OCI-LY7 (cell line): ENCODE measurements around the gene DNAH8. TPM values are rescaled to one million over a fixed set of nuclear protein-coding genes. Genes with fewer than 3 reads are reported as not detected.

Experiments
- BruUV-seq: library from RNA; stranded (reverse); fragments of 400-500 nt; replicated peaks from 2 replicates; lab custom pipeline; 2021; lab: Mats Ljungman, UMichigan
- CTCF ChIA-PET: fragments of 300-600 bp; sonication (Branson Sonifier 250); formaldehyde crosslinking; loops from one replicate; lab custom pipeline; 2022; ENCODE audit warnings: antibody characterized with exemption; ENCODE audit not compliant: unreplicated experiment; lab: Charles Lee
- POLR2A ChIA-PET: fragments of 300-600 bp; sonication (Branson Sonifier 250); formaldehyde crosslinking; loops from one replicate; lab custom pipeline; 2022; ENCODE audit warnings: antibody characterized with exemption; lab: Charles Lee
- DNase-seq: peaks from one replicate; pipeline ENCODE4 v3.0.0-alpha.2; 2015; ENCODE audit warnings: low spot score
- H2AFZ ChIP-seq: fragments of 200-600 bp; sonication (generic), shearing (Covaris generic); 2 replicates; pipeline ENCODE4 v1.6.1; 2014; ENCODE audit warnings: mild to moderate bottlenecking, antibody characterized with exemption, low read length, moderate library complexity
- H3K27ac ChIP-seq: fragments of 200-600 bp; sonication (generic); 2 replicates; pipeline ENCODE4 v1.5.1; 2014; ENCODE audit warnings: mixed run types, low read depth, mild to moderate bottlenecking, moderate library complexity, low read length, inconsistent platforms; ENCODE audit not compliant: poor library complexity, severe bottlenecking
- H3K36me3 ChIP-seq: fragments of 200-600 bp; sonication (generic); 2 replicates; pipeline ENCODE4 v1.6.1; 2014; ENCODE audit warnings: mild to moderate bottlenecking, antibody characterized with exemption, low read length, moderate library complexity, mixed read lengths; ENCODE audit not compliant: insufficient read depth
- H3K4me1 ChIP-seq: fragments of 200-600 bp; sonication (generic); 2 replicates; pipeline ENCODE4 v1.5.1; 2014; ENCODE audit warnings: mild to moderate bottlenecking, low read length; ENCODE audit not compliant: insufficient read depth, poor library complexity, severe bottlenecking
- H3K4me2 ChIP-seq: fragments of 200-600 bp; sonication (generic); 2 replicates; pipeline ENCODE4 v1.6.1; 2014; ENCODE audit warnings: mild to moderate bottlenecking, low read length
- H3K4me3 ChIP-seq: fragments of 200-600 bp; sonication (generic); 2 replicates; pipeline ENCODE4 v1.5.1; 2014; ENCODE audit warnings: mild to moderate bottlenecking, low read depth, low read length; ENCODE audit not compliant: poor library complexity, severe bottlenecking
- H3K79me2 ChIP-seq: fragments of 200-600 bp; sonication (generic); 2 replicates; pipeline ENCODE4 v1.6.1; 2016; ENCODE audit warnings: low read depth, mild to moderate bottlenecking, low read length, moderate library complexity, mixed read lengths; ENCODE audit not compliant: insufficient read depth
- H3K9me2 ChIP-seq: fragments of 200-600 bp; sonication (generic); 2 replicates; pipeline ENCODE4 v1.6.1; 2016; ENCODE audit warnings: mild to moderate bottlenecking, low read length, mixed read lengths; ENCODE audit not compliant: insufficient read depth
- H3K9me3 ChIP-seq: fragments of 200-600 bp; sonication (generic); 2 replicates; pipeline ENCODE4 v1.6.1; 2014; ENCODE audit warnings: mild to moderate bottlenecking, mixed run types, low read length, mixed read lengths
- H4K20me1 ChIP-seq: fragments of 200-600 bp; sonication (generic); 2 replicates; pipeline ENCODE4 v1.6.1; 2014; ENCODE audit warnings: mild to moderate bottlenecking, antibody characterized with exemption, low read length, moderate library complexity, mixed read lengths; ENCODE audit not compliant: insufficient read depth
- CTCF ChIP-seq: fragments of 200-600 bp; sonication (generic); conservative IDR thresholded peaks from 2 replicates; pipeline ENCODE4 v1.5.1; 2014; ENCODE audit warnings: mild to moderate bottlenecking, antibody characterized with exemption, low read length, moderate library complexity, mixed read lengths
- EZH2phosphoT487 ChIP-seq: fragments of 200-600 bp; sonication (generic); IDR thresholded peaks from 2 replicates; pipeline ENCODE4 v1.6.1; 2018; ENCODE audit warnings: low read depth, borderline replicate concordance, mild to moderate bottlenecking, mixed run types, antibody characterized with exemption, low read length, moderate library complexity, mixed read lengths
- intact Hi-C: fragments of 100-400 bp; cut with micrococcal nuclease; formaldehyde crosslinking; loops from one replicate; pipeline ENCODE4 v1.10.0; 2022; ENCODE audit not compliant: unreplicated experiment
- total RNA-seq, 2 experiments: library from RNA; depleted of rRNA in 1 of 2; stranded (reverse); fragments of >200 nt in 1 of 2; shearing (Covaris generic) in 1 of 2; gene quantifications; 2 replicates each; pipeline ENCODE4 v1.2.3, GENCODE V29; 2014 to 2022

Gene DNAH8
- total RNA-seq, 2 experiments from 2014 or later, result not detected

DNA sequence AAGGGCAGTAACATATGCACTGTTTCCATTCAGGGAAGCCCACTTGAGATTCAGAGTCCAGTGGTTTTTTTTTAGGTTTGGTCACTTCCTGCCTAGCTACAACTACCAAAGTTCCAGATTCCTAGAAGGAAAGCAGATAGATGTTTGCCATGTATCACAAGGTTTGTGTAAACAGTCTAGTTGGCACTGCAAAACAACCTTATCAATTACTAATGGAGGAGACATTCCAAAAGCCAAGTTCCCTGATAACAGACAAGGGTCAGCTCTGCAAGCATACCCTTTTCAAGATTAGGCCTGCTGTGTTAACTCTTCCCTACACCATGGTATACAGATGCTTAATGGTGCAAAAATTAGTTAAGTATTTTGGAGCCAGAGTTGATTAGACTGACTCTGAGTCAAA, 192.2 kb downstream of the DNAH8 start:
- no peak for TF ChIP-seq EZH2phosphoT487
- no peak for TF ChIP-seq CTCF
- no peak overlapping the region for H3K4me3 ChIP-seq
- H3K9me2 ChIP-seq, result no peaks in the 10 kb centered on the region
- H3K9me3 ChIP-seq, result no peaks in the 10 kb centered on the region
- DNase-seq, result no peak
- H4K20me1 ChIP-seq, result no peaks in the 10 kb centered on the region
- H3K4me1 ChIP-seq, result no peaks in the 10 kb centered on the region
- H3K4me2 ChIP-seq, result no peak overlapping the region
- POLR2A ChIA-PET, result no interaction called here
- BruUV-seq, result no TSS peak
- no peaks in the 10 kb centered on the region for H3K79me2 ChIP-seq
- H3K36me3 ChIP-seq, result no peaks in the 10 kb centered on the region
- intact Hi-C loops, result no loop called here
- H2AFZ ChIP-seq, result no peak overlapping the region
- CTCF ChIA-PET, result no interaction called here
- no peak overlapping the region for H3K27ac ChIP-seq

- Histone ChIP-seq H3K27ac (no peak overlapping the region), H3K4me1 (no peaks in the 10 kb centered on the region), H3K9me2 (no peaks in the 10 kb centered on the region), H3K4me3 (no peak overlapping the region), H3K36me3 (no peaks in the 10 kb centered on the region), H3K9me3 (no peaks in the 10 kb centered on the region), H4K20me1 (no peaks in the 10 kb centered on the region), H2AFZ (no peak overlapping the region), H3K79me2 (no peaks in the 10 kb centered on the region), H3K4me2 (no peak overlapping the region)
- no TSS peak for BruUV-seq
- ChIA-PET POLR2A (interaction anchor here (0.7 kb wide), 1 partner anchor 49 kb away, joined by 3 read pairs; no protein-coding TSS in a partner anchor), CTCF (no interaction called here)
- TF ChIP-seq EZH2phosphoT487 (no peak), CTCF (no peak)
- DNase-seq, result no peak
- intact Hi-C loops, result no loop called here
Measured at GRCh38 chr6:38909015-38909730, 194.1 kb downstream of the DNAH8 start.

DNA sequence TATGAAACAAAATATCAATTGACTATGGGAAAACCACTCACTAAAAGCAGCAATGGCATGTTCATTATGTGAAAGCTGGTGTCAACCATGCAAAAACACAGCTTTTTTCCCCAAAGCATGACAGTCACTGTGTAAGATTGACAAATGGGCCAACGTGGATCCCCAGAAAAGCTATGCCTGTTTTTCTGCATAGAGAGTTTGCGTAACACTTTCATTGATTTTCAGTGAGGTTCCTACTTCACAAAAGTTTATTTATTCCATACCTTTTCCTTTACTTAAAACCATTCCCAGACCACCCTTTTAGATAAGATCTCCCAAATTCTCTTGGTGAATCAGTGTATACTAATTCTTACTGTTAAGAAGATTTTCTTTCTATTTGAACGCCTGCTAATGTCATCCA, 195.1 kb downstream of the DNAH8 start:
- intact Hi-C loops, result no loop called here
- Histone ChIP-seq H3K4me3 (no peak overlapping the region), H3K9me3 (no peaks in the 10 kb centered on the region), H3K4me1 (no peaks in the 10 kb centered on the region), H3K27ac (no peak overlapping the region), H3K4me2 (no peak overlapping the region), H3K79me2 (no peaks in the 10 kb centered on the region), H4K20me1 (no peaks in the 10 kb centered on the region), H3K9me2 (no peaks in the 10 kb centered on the region), H3K36me3 (no peaks in the 10 kb centered on the region), H2AFZ (no peak overlapping the region)
- no peak for DNase-seq
- POLR2A ChIA-PET, result no interaction called here
- CTCF ChIA-PET, result no interaction called here
- TF ChIP-seq EZH2phosphoT487, result no peak
- no peak for TF ChIP-seq CTCF
- no TSS peak for BruUV-seq
